H1 (cell line): ENCODE data around the gene ZXDC. TPM values are rescaled to one million over a fixed set of nuclear protein-coding genes. Genes with fewer than 3 reads are reported as not detected.

Source experiments
- CTCF ChIA-PET: fragments of 300-600 bp; sonication (Branson Sonifier 250); formaldehyde crosslinking; loops from one replicate; lab custom pipeline; 2021; ENCODE audit not compliant: partially characterized antibody; lab: Charles Lee
- POLR2A ChIA-PET: fragments of 300-600 bp; sonication (Branson Sonifier 250); formaldehyde crosslinking; loops from one replicate; lab custom pipeline; 2021; ENCODE audit warnings: inconsistent platforms; ENCODE audit not compliant: partially characterized antibody; lab: Charles Lee
- DNase-seq, 2 experiments: peaks; one replicate each; pipeline versions ENCODE4 v3.0.0 to v3.0.0-alpha.2; 2010 to 2022; ENCODE audit warnings: low spot score in 2 of 2, low read depth in 1 of 2, mixed read lengths in 1 of 2
- FAIRE-seq: peaks from 2 replicates; lab custom pipeline; 2011; peaks lifted over from hg19 to GRCh38; lab: Jason Lieb, UNC
- H2AFZ ChIP-seq: 2 replicates; pipeline ENCODE4 v1.8.1; 2012; ENCODE audit warnings: low read length, inconsistent platforms
- H2AK5ac ChIP-seq: 2 replicates; pipeline ENCODE4 v1.6.1; 2013; ENCODE audit warnings: low read depth, low read length
- H2BK120ac ChIP-seq: replicated peaks from 2 replicates; pipeline ENCODE3; 2013; ENCODE audit warnings: low read depth, low read length, inconsistent platforms
- H2BK12ac ChIP-seq: 2 replicates; pipeline ENCODE4 v1.6.1; 2013; ENCODE audit warnings: low read depth, low read length
- H2BK15ac ChIP-seq: 2 replicates; pipeline ENCODE4 v1.6.1; 2013; ENCODE audit warnings: low read length
- H2BK20ac ChIP-seq: 2 replicates; pipeline ENCODE4 v1.6.1; 2013; ENCODE audit warnings: low read length
- H2BK5ac ChIP-seq: 2 replicates; pipeline ENCODE4 v1.6.1; 2013; ENCODE audit warnings: low read depth, low read length
- H3K14ac ChIP-seq: 2 replicates; pipeline ENCODE4 v1.6.1; 2013; ENCODE audit warnings: inconsistent platforms; ENCODE audit not compliant: insufficient read length
- H3K18ac ChIP-seq: 2 replicates; pipeline ENCODE4 v1.6.1; 2013; ENCODE audit warnings: low read length; ENCODE audit errors: extremely low read depth
- H3K23ac ChIP-seq: 2 replicates; pipeline ENCODE4 v1.6.1; 2013; ENCODE audit warnings: inconsistent platforms; ENCODE audit not compliant: insufficient read length
- H3K23me2 ChIP-seq: 2 replicates; pipeline ENCODE4 v1.6.1; 2013; ENCODE audit warnings: low read depth, low read length
- H3K27ac ChIP-seq: 2 replicates; pipeline ENCODE4 v1.6.1; 2011; ENCODE audit warnings: low read depth, low read length, inconsistent platforms
- H3K27me3 ChIP-seq, 4 experiments: replicated peaks in 1 of 4; 1 replicate in 1 of 4; 2 replicates in 3 of 4; pipeline versions ENCODE4 v1.6.1 to v1.8.1; 2011 to 2013; ENCODE audit warnings: low read length in 3 of 4, mild to moderate bottlenecking in 3 of 4, inconsistent platforms in 2 of 4, mixed read lengths in 2 of 4, moderate library complexity in 1 of 4; ENCODE audit not compliant: control insufficient read depth in 3 of 4, insufficient read depth in 3 of 4; ENCODE audit errors: extremely low read depth in 1 of 4
- H3K36me3 ChIP-seq, 4 experiments: 2 replicates each; pipeline versions ENCODE4 v1.6.1 to v1.8.1; 2011 to 2013; ENCODE audit warnings: mild to moderate bottlenecking in 4 of 4, low read length in 3 of 4, moderate library complexity in 2 of 4, control low read depth in 1 of 4, inconsistent platforms in 1 of 4; ENCODE audit not compliant: insufficient read depth in 4 of 4, control insufficient read depth in 2 of 4
- H3K4ac ChIP-seq: replicated peaks from 2 replicates; pipeline ENCODE3; 2013; ENCODE audit warnings: low read length, low read depth, mixed read lengths, inconsistent platforms; ENCODE audit not compliant: insufficient read length
- H3K4me1 ChIP-seq, 4 experiments: replicated peaks in 1 of 4; 1 replicate in 1 of 4; 2 replicates in 3 of 4; pipeline versions ENCODE4 v1.6.1 to v1.8.1; 2011 to 2013; ENCODE audit warnings: low read length in 3 of 4, inconsistent platforms in 2 of 4, mixed read lengths in 1 of 4; ENCODE audit not compliant: insufficient read depth in 4 of 4, control insufficient read depth in 3 of 4
- H3K4me2 ChIP-seq, 2 experiments: 2 replicates each; pipeline versions ENCODE4 v1.6.1 to v1.8.1; 2011 to 2013; ENCODE audit warnings: low read depth in 2 of 2, low read length in 2 of 2, control low read depth in 1 of 2, inconsistent platforms in 1 of 2, mild to moderate bottlenecking in 1 of 2; ENCODE audit not compliant: insufficient read depth in 1 of 2
- H3K4me3 ChIP-seq, 4 experiments: fragments of 200-600, 300-600 bp in 1 of 4; sonication (generic), shearing (Covaris generic), sonication (Bioruptor Twin) in 1 of 4; 2 replicates each; pipeline versions ENCODE4 v1.5.1 to v1.8.1; 2011 to 2016; ENCODE audit warnings: low read length in 4 of 4, low read depth in 3 of 4, control low read depth in 2 of 4, inconsistent platforms in 2 of 4, mild to moderate bottlenecking in 2 of 4, mixed read lengths in 1 of 4, moderate library complexity in 1 of 4; ENCODE audit not compliant: insufficient read depth in 2 of 4; ENCODE audit errors: extremely low read depth in 1 of 4
- H3K56ac ChIP-seq: replicated peaks from 2 replicates; pipeline ENCODE3; 2013; ENCODE audit warnings: low read depth, mild to moderate bottlenecking, mixed read lengths, low read length, inconsistent platforms; ENCODE audit not compliant: insufficient read length
- H3K79me1 ChIP-seq: 2 replicates; pipeline ENCODE4 v1.6.1; 2013; ENCODE audit warnings: low read depth, low read length, control low read depth
- H3K79me2 ChIP-seq, 2 experiments: 2 replicates each; pipeline versions ENCODE4 v1.6.1 to v1.8.1; 2012 to 2013; ENCODE audit warnings: low read length in 2 of 2, mild to moderate bottlenecking in 2 of 2, inconsistent platforms in 1 of 2; ENCODE audit not compliant: insufficient read depth in 2 of 2, control insufficient read depth in 1 of 2
- H3K9ac ChIP-seq, 4 experiments: replicated peaks in 1 of 4; 1 replicate in 1 of 4; 2 replicates in 3 of 4; pipeline versions ENCODE4 v1.6.1 to v1.8.1; 2011 to 2013; ENCODE audit warnings: low read depth in 3 of 4, low read length in 3 of 4, control low read depth in 2 of 4, mild to moderate bottlenecking in 2 of 4, moderate library complexity in 2 of 4, inconsistent platforms in 1 of 4; ENCODE audit errors: extremely low read depth in 1 of 4
- H3K9me3 ChIP-seq, 2 experiments: 2 replicates each; pipeline versions ENCODE4 v1.6.1 to v1.8.1; 2012 to 2013; ENCODE audit warnings: mild to moderate bottlenecking in 2 of 2, moderate library complexity in 2 of 2, control low read depth in 1 of 2, inconsistent platforms in 1 of 2, low read depth in 1 of 2, low read length in 1 of 2, mixed read lengths in 1 of 2; ENCODE audit not compliant: insufficient read depth in 2 of 2
- H4K20me1 ChIP-seq, 2 experiments: replicated peaks in 1 of 2; 2 replicates each; pipeline versions ENCODE3 to v1.8.1; 2011 to 2013; ENCODE audit warnings: inconsistent platforms in 2 of 2, low read length in 2 of 2, mild to moderate bottlenecking in 1 of 2; ENCODE audit not compliant: insufficient read depth in 2 of 2, control insufficient read depth in 1 of 2
- H4K5ac ChIP-seq: 2 replicates; pipeline ENCODE4 v1.6.1; 2013; ENCODE audit warnings: low read length, low read depth, mixed read lengths, inconsistent platforms; ENCODE audit not compliant: insufficient read length
- H4K8ac ChIP-seq: 2 replicates; pipeline ENCODE4 v1.8.0; 2013; ENCODE audit warnings: mild to moderate bottlenecking, moderate library complexity, low read length, inconsistent platforms; ENCODE audit not compliant: insufficient read depth; ENCODE audit errors: extremely low read depth
- H4K91ac ChIP-seq: replicated peaks from 2 replicates; pipeline ENCODE3; 2013; ENCODE audit warnings: low read length, mixed read lengths, inconsistent platforms; ENCODE audit not compliant: insufficient read length
- RXRA ChIP-seq: IDR thresholded peaks from 2 replicates; pipeline ENCODE4 v1.6.1; 2011; ENCODE audit warnings: low read depth, mild to moderate bottlenecking, low read length, moderate library complexity; ENCODE audit not compliant: insufficient read depth
- WGBS, 2 experiments: shearing (Covaris generic) in 1 of 2; methylation state at CpG; one replicate each; pipeline versions ENCODE4 v1.1.6 to v1.1.7; 2013 to 2015; ENCODE audit warnings: low lambda C conversion rate in 2 of 2, mixed read lengths in 2 of 2, inconsistent platforms in 1 of 2, low coverage in 1 of 2, missing lambda C conversion rate in 1 of 2; ENCODE audit not compliant: insufficient replicate concordance in 2 of 2, insufficient coverage in 1 of 2, insufficient read length in 1 of 2; ENCODE audit errors: extremely low coverage in 1 of 2, missing lambda C conversion rate in 1 of 2; 5-methylcytosine and 5-hydroxymethylcytosine counted together
- polyA plus RNA-seq, 7 experiments: library from polyadenylated mRNA; depleted of rRNA in 3 of 7; stranded (reverse) in 5 of 7; unstranded in 2 of 7; fragments of >200 nt in 5 of 7; fragments of 200-250 nt in 2 of 7; gene quantifications; 1 replicate in 5 of 7; 2 replicates in 1 of 7; 4 replicates in 1 of 7; pipeline versions ENCODE4 v1.2.1 to v1.2.3, GENCODE V29; 2011 to 2013; ENCODE audit warnings: missing spikeins in 2 of 7, mixed read lengths in 2 of 7
- total RNA-seq: library from RNA; stranded (reverse); fragmentation: NEBNext Ultra II Directional; extraction: Animal tissue kit (Norgen Biotek cat#: 25700); gene quantifications from 2 replicates; pipeline ENCODE4 v1.2.1, GENCODE V29; 2021
- TF ChIP-seq, protein P1 (sequence below): IDR thresholded peaks from 2 replicates; pipeline ENCODE4 v1.6.1; 2012; ENCODE audit warnings: inconsistent platforms

Gene ZXDC
- total and polyA plus RNA-seq, 2 of the 8 experiments (the other 6 are each of a cell fraction or from before 2014, with no cell fraction given), result 12.7 to 24.3 TPM

DNA sequence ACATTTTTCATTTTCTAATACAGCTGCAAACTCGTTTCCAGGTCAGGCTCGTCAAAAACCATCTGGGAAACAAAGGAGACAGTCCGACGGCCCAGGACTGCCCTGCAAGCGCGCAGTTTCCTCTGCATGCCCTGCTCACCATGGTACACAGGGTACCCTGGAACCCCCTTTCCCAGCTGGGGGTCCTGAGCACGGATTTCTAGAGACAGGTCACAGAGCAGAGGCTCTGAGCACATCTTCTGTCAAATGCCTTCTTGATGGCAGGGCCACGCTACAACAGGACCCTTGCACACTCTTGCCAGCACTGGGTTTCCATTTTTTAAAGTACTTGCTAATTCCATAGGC is 8.1 kb downstream of the ZXDC start:
- H3K27ac ChIP-seq, result no peak overlapping the region
- FAIRE-seq, result no peak
- H3K4me2 ChIP-seq, result no peak overlapping the region
- no peak overlapping the region for H2AFZ ChIP-seq
- H3K9me3 ChIP-seq, result no peaks in the 10 kb centered on the region
- 81% methylated on average over 8 of the region's 8 CpGs; no CpG with 5 or more reads in 1 of the 2 experiments for WGBS, 2 experiments
- H4K5ac ChIP-seq, result no peak overlapping the region
- ChIA-PET CTCF (interaction anchor here (1.0 kb wide), 1 partner anchor 22 kb away, joined by 3 read pairs; no protein-coding TSS in a partner anchor), POLR2A (interaction anchor here (0.9 kb wide), 1 partner anchor 8 kb away, joined by 4 read pairs; no protein-coding TSS in a partner anchor)
- no peak overlapping the region for H3K4ac ChIP-seq
- no peak overlapping the region for H3K14ac ChIP-seq
- H3K23ac ChIP-seq, result no peak overlapping the region
- peaks cover 15 to 18% of the 10 kb centered on the region in 2 experiments for H4K20me1 ChIP-seq
- H2BK12ac ChIP-seq, result no peak overlapping the region
- no peak overlapping the region for H2AK5ac ChIP-seq
- no peaks in the 10 kb centered on the region for H3K27me3 ChIP-seq
- DNase-seq, result no peak
- H2BK5ac ChIP-seq, result no peak overlapping the region
- H2BK15ac ChIP-seq, result no peak overlapping the region
- peaks cover 26 to 81% (median 54%) of the 10 kb centered on the region in 4 experiments for H3K36me3 ChIP-seq
- H3K18ac ChIP-seq, result no peak overlapping the region
- H3K79me2 ChIP-seq, result peaks cover 0 to 33% of the 10 kb centered on the region in 2 experiments; a peak in 2 of 4 replicates
- H2BK120ac ChIP-seq, result no peak overlapping the region
- H2BK20ac ChIP-seq, result no peak overlapping the region
- peaks cover 5% of the 10 kb centered on the region; the same call in 1 of the 2 replicates for H3K79me1 ChIP-seq
- H3K9ac ChIP-seq, result no peak overlapping the region
- peaks cover 0 to 5% (median under 1%) of the 10 kb centered on the region in 4 experiments; a peak in 1 of 7 replicates for H3K4me1 ChIP-seq
- H3K23me2 ChIP-seq, result no peaks in the 10 kb centered on the region
- TF ChIP-seq, protein P1, sequence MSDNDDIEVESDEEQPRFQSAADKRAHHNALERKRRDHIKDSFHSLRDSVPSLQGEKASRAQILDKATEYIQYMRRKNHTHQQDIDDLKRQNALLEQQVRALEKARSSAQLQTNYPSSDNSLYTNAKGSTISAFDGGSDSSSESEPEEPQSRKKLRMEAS, result no peak
- no peak for TF ChIP-seq RXRA
- TF ChIP-seq, all 59 proteins: peak for 0
- Histone ChIP-seq H3K4me3 (no peak overlapping the region), H4K8ac (no peak overlapping the region), H4K91ac (no peak overlapping the region), H3K56ac (no peak overlapping the region)
